ENCODE results near the gene SULT1C2. TPM values are rescaled to one million over a fixed set of nuclear protein-coding genes. Genes with fewer than 3 reads are reported as not detected.

Gene SULT1C2
- total RNA-seq, 4 donors from 2014 or later = not detected

DNA sequence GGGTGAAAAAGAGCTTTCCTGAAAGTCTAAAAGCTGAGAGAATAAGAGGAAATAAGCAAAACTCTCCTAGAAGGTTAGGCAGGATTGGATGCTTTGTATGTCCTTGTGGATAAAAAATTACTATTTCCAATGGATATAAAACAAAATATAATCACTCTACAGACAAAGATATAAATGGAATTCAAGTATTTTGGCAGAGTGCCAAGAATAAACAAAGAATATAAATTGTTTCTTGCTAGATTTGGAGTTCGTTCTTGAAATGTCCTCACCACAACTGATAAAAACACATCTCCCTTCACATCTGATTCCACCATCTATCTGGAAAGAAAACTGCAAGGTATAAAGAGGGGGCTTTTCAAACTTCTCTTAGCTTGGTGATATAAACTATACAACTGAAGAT is 35.6 kb upstream of the SULT1C2 start:
- no peak for DNase-seq (ENCODE audit: low spot score in 2 of 2)
- no peaks in the 10 kb centered on the region for H3K36me3 ChIP-seq

GRCh38 chr2:108257757-108258331 is 30.9 kb upstream of the SULT1C2 start:
- H3K36me3 ChIP-seq = no peaks in the 10 kb centered on the region
- no peak overlapping the region for H3K4me3 ChIP-seq
- H3K27ac ChIP-seq = no peak overlapping the region
- WGBS = 66% methylated on average over 3 of the region's 3 CpGs
- TF ChIP-seq POLR2A (IDR thresholded peaks at IDR 0.05) (no peak), CTCF (IDR thresholded peaks at IDR 0.05) (no peak), EP300 (IDR thresholded peaks at IDR 0.05) (no peak), POLR2AphosphoS5 (IDR thresholded peaks at IDR 0.05) (no peak)
- no peaks in the 10 kb centered on the region for H3K27me3 ChIP-seq
- no peaks in the 10 kb centered on the region for H3K4me1 ChIP-seq
- no peaks in the 10 kb centered on the region for H3K9me3 ChIP-seq
- no peak for DNase-seq (ENCODE audit: low spot score in 2 of 2)

More for the DNA sequence above, 35.6 kb upstream of the SULT1C2 start:
- Histone ChIP-seq H3K27me3 (no peaks in the 10 kb centered on the region), H3K4me1 (no peaks in the 10 kb centered on the region), H3K9me3 (no peaks in the 10 kb centered on the region), H3K27ac (no peak overlapping the region), H3K4me3 (no peak overlapping the region)
- no peak for TF ChIP-seq EP300 (IDR thresholded peaks at IDR 0.05)
- no peak for TF ChIP-seq POLR2AphosphoS5 (IDR thresholded peaks at IDR 0.05)
- no peak for TF ChIP-seq CTCF (IDR thresholded peaks at IDR 0.05)
- TF ChIP-seq POLR2A (IDR thresholded peaks at IDR 0.05) = no peak
- 25% methylated on average over 1 of the region's 1 CpG for WGBS

DNA sequence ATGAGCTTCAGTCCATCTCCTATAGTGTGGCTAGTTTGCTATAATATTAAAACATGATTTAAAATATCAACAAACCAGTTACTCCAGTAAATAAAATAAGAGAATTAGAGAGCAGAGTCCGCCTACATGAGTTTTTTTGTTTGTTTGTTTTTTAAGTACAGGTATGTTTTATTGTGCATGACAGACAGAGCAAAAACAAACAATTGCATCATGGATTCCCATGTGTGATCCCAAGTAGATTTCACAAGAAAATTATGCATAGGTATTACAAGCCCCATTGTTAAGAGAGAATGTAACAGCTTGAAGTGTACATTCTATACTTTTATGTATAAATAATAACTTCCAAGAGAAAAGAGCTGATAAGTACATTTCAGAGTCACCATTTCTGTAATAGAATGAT is 27.9 kb upstream of the SULT1C2 start:
- H3K27me3 ChIP-seq = no peaks in the 10 kb centered on the region
- no peaks in the 10 kb centered on the region for H3K36me3 ChIP-seq
- no peaks in the 10 kb centered on the region for H3K9me3 ChIP-seq
- DNase-seq (ENCODE audit: low spot score in 2 of 2) = no peak
- TF ChIP-seq EP300 (IDR thresholded peaks at IDR 0.05) = no peak
- TF ChIP-seq POLR2A (IDR thresholded peaks at IDR 0.05) = no peak
- no peak for TF ChIP-seq POLR2AphosphoS5 (IDR thresholded peaks at IDR 0.05)
- no peak for TF ChIP-seq CTCF (IDR thresholded peaks at IDR 0.05)
- WGBS = 80% methylated on average over 1 of the region's 1 CpG
- H3K4me1 ChIP-seq = no peaks in the 10 kb centered on the region
- no peak overlapping the region for H3K4me3 ChIP-seq
- no peak overlapping the region for H3K27ac ChIP-seq

- Histone ChIP-seq H3K27ac (no peak overlapping the region), H3K4me3 (no peak overlapping the region), H3K27me3 (no peaks in the 10 kb centered on the region), H3K9me3 (no peaks in the 10 kb centered on the region), H3K36me3 (no peaks in the 10 kb centered on the region), H3K4me1 (no peaks in the 10 kb centered on the region)
- 73% methylated on average over 1 of the region's 1 CpG for WGBS
- TF ChIP-seq EP300 (IDR thresholded peaks at IDR 0.05) (no peak), POLR2A (IDR thresholded peaks at IDR 0.05) (no peak), POLR2AphosphoS5 (IDR thresholded peaks at IDR 0.05) (no peak), CTCF (IDR thresholded peaks at IDR 0.05) (no peak)
- DNase-seq (ENCODE audit: low spot score in 2 of 2) = no peak
These were observed 26.7 kb upstream of the SULT1C2 start for GRCh38 chr2:108262036-108262435.

DNA sequence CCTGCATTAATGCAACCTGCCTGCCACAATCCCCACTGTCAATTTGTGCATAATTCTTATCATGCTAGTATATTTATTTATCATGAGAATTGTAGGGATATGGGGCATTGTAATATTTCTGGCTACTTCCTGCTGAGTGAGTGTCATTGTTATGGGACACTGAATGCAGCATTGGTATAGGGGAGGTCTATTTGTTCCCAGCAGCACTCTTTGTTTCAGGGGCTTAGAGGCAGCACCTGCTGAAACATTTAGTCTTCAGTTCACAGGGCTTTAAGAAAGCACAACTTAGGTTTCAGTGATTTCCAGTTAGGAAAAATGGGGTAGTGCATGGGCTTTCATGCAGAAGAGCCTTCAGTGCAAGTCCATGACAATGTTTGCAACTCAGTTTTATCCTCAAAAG is 25.3 kb upstream of the SULT1C2 start:
- H3K4me1 ChIP-seq = no peaks in the 10 kb centered on the region
- TF ChIP-seq POLR2A (IDR thresholded peaks at IDR 0.05) (no peak), POLR2AphosphoS5 (IDR thresholded peaks at IDR 0.05) (no peak)
- H3K36me3 ChIP-seq = no peaks in the 10 kb centered on the region
- no peak for DNase-seq (ENCODE audit: low spot score in 2 of 2)
- H3K9me3 ChIP-seq = no peaks in the 10 kb centered on the region
- H3K27ac ChIP-seq = no peak overlapping the region
- no peaks in the 10 kb centered on the region for H3K27me3 ChIP-seq
- H3K4me3 ChIP-seq = no peak overlapping the region

DNA sequence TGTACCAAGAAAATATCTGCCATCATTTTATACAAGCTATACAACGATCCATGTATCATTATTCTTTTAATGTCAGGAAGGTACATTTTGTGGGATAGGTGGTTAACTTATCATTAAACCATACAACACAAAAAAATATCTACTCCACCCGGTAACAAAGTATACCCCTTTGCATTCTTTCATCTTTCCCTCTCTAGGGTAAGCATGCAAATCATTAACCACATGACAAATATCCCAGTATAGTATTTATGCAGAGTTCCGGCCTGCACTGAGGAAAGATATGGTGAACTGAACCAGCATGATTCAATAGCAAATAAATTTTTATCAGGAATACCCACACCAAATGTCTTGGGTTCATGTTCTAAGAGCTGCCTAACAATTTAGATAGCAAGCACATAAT is 22.5 kb upstream of the SULT1C2 start:
- TF ChIP-seq EP300 (IDR thresholded peaks at IDR 0.05) (no peak), POLR2AphosphoS5 (IDR thresholded peaks at IDR 0.05) (no peak), CTCF (IDR thresholded peaks at IDR 0.05) (no peak), POLR2A (IDR thresholded peaks at IDR 0.05) (no peak)
- no peak overlapping the region for H3K4me3 ChIP-seq

More for the DNA sequence above, 22.5 kb upstream of the SULT1C2 start:
- DNase-seq (ENCODE audit: low spot score in 2 of 2) = no peak
- H3K27ac ChIP-seq = no peak overlapping the region
- no peaks in the 10 kb centered on the region for H3K9me3 ChIP-seq
- H3K36me3 ChIP-seq = no peaks in the 10 kb centered on the region
- no peaks in the 10 kb centered on the region for H3K4me1 ChIP-seq
- 71% methylated on average over 3 of the region's 3 CpGs for WGBS
- no peaks in the 10 kb centered on the region for H3K27me3 ChIP-seq
